GM21515 (cell line): ENCODE results near the gene B4GALT3.
"Not testable (repeated sequence)": the region's sequence is repeated elsewhere in the genome, so short reads cannot be mapped to it uniquely, and the experiment has no call there.

ENCODE experiments used
- ATAC-seq: cut with Tn5 transposase; IDR thresholded peaks from one replicate; pipeline ENCODE4 v1.9.1; 2021; ENCODE audit not compliant: unreplicated experiment

Gene B4GALT3

DNA sequence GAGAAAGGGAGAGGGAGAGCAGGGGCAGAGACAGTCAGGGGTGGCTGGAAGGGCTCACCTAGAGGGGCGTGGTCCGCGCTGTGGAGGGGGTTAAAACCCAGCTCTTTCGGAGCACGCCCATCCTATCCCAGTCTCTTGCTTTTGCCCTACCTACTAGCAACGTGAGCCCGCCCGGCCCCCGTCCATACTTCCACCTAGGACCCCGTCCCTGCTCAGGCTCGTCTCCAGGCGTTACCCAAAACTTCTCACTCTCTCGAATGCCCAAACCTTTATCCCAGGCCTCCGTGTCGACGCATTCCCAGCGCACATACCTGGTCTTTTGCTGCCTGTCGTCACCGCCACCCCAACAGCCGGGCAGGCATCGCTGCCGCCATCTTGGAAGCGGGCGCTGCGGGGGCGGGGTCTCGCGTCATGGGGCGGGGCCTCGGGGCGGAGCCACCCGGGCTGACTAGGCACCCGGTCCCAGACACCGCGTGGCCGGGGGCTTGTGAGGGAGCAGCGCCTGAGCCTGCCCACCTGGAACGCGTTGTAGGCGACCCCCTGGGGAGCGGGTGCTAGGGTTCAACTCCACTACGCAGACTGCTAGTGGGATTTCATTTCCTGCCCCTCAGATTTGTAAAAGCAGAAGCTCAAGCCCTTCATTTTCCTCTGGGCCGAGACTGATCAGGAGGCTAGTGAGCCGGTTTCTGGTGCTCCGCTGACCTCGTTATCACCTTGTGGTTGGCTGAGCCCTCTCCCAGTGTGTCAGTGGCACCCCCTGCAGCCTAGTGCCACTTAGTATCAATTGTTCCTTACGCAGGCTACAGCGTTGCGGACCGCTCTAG is at the start of gene B4GALT3:
Gene B4GALT3, minus strand, starts transcription at position 396 of the 824 bp plus-strand sequence. CDS start 1,447 bp downstream, outside the sequence.
- peak; percentile 73 for ATAC-seq

DNA sequence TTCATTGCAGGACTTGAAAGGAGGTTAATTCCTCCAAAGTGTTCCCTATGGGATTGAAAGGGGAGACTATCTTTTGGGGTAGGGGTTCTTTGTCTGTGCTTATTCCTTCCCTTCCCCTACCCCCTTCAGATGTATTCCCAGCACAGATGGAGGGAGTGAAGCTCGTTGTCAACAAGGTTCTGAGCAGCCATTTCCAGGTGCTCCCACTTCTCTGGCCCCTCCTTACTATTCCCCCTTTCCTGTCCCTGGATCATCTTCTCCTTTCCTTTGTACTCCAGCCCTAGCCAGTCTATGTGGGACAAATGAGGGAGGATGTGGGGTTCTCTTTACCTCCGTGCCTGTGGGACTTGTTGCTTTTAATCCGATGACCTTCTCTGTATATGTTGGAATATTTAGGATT is 49.5 kb upstream of the B4GALT3 start:
- ATAC-seq = no peak

DNA sequence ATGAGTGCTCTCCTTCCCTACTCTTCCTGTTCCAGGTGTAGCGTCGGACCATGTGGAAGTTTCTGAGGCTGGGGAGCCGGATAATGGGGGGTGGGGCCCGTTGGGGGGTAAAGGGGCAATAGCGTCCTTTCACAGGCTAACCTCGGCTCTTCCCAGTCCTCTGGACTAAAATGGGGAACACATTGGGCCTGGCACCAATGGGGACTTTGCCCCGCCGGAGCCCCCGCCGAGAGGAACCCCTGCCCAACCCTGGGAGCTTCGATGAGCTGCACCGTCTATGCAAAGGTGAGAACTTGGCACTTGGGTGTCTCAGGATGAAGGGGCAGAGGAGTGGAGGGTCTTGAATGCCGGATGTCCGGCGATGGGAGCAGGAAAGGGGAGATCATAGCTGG is 49.0 kb upstream of the B4GALT3 start:
- no peak for ATAC-seq

DNA sequence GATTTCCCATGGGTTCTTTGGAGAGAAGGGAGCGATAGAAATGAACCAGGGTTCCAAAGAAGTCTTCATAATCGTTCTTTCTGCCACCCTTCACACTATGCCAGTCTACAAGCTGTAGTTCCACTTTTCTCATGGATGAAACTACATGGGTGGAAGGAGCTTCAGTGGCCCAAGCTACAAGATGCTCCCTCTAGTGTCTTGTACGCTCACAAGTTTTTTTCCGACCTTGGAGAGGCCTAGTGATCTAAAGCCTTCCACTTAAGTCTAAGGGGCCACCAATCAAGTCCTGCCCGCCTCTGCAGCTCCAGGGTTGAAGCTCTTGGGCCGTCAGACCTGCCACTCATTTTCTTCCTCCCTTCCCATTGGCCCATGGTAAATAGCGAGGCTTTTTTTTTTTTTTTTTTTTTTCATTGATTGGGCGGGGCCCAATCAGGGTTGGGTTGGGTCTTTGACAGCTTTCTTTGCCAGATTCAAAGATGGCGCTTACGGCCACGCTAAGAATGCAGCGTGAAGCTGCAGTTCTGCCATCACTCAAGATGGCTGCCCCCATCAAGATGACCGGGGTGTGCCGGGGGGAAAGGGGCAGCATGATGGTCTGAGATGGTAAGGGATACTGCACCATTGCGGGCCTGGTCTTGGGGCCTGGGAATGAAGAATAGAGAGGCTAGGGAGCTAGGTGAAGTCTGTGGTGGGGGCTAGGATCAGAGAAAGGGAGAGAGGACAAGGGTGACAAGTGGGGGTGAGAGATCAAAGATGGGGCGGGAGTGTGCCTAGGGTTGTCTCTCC is 48.4 kb upstream of the B4GALT3 start, which contains the start of gene TOMM40L:
Gene TOMM40L, plus strand, starts transcription at position 527 of the 786 bp plus-strand sequence. CDS start 430 bp downstream, outside the sequence.
- peak; percentile 94 for ATAC-seq

DNA sequence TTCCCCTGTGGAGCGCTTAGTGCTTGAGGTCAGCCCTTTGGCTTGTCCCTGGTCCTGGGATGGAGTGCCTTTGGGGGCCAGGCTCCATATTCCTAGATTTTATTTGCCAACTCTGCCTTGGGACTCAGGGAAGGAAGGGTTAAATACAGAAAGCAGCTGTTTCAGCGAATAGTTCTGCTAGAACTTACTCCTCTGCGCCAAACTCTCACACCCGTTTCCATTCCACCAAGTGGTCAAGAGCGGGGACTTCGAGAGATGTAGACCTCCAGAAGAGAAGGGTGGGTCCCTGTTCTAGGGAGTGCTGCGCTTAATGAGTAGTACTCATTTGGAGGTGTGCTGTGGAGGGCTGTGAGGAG is 47.8 kb upstream of the B4GALT3 start:
- ATAC-seq = peak; percentile 1

DNA sequence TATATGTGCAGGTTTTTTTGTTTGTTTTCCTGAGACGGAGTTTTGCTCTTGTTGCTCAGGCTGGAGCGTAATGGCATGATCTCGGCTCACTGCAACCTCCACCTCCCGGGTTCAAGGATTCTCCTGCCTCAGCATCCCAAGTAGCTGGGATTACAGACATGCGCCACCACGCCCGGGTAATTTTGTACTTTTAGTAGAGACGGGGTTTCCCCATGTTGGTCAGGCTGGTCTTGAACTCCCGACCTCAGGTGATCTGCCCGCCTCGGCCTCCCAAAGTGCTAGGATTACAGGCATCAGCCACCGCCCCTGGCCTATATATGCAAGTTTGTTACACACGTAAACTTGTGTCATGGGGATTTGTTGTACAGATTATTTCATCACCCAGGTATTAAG is 47.4 kb upstream of the B4GALT3 start:
- ATAC-seq = not testable (repeated sequence)

DNA sequence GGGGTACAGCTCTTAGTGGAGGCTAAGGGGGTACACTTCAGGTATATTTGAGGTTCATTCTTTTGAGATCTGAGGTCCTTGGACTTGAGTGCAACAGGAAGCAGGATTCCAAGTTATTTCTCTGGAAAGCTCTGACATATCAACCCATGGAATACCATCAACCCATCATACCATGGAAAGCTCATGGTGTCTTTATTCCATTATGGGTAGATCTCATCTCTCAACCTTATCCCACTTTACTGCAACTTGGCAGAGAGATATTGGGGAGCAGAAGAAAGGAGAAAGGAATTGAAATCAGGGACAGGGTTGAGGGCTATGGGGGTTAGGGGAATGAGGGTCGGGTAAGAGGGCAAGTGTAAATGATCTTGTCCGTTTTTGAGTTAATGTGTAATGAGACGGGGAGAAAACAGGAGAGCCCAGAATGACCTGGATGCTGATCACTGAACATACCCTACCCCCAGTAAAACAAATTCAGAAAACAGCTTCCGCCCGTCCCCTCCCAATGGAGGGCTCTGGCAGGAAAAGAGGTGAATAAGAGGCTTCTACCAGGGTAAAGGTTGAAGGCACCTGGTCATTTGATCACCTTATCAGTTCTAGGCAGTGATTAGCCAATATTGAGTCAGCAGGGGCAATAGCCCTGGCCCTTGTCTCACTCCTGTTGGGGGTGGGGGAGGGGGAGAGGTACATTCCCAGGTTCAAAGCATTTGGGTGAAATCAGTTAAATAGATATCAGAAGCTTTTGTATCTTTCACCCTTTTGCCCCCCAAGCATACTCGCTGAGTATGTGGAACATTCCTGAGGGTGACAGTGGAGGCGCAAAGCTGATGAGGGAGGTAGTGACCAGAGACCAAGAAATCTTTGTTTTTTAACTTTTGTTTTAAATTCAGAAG is 46.7 kb upstream of the B4GALT3 start:
- ATAC-seq = no peak

DNA sequence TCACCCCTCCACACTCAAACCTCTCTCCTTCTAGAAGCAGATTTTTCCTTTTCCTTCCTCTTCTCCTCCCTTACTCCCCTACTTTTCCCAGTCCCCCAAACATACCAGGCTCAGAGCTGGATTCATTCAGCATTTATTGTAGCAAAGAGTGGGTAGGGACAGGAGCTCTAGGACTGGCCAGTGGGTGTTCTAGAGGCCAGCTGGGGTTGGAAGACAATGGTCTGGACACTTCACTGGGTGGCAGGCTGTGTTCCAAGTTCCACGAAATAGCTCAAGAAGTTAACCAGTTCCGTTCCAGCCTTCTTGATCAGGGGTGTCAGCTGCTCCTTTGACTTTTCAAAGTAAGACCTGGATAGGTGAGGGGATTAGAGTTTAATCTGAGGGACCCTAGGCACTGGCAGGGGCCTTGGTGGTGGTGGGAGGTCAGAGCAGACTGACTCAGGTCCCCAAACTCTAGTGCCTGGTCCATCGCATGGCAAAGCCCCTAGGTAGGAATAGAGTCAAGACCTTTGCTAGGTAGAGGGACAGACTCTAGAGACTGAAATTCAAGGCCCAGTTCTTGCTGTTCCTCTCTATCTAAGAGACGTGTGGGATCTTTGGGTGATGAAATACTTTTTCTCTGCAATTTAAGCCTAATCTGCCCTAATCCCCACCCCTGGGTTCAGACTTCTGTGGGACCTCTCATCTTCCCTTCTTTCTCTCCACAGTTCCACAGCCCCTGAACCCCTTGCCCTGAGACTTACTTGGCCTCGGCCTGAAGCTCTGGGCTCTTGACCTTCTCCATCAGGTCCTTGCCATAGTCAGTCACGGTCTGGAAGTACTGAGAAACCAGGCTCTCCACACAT is 45.1 kb upstream of the B4GALT3 start:
- ATAC-seq = no peak

DNA sequence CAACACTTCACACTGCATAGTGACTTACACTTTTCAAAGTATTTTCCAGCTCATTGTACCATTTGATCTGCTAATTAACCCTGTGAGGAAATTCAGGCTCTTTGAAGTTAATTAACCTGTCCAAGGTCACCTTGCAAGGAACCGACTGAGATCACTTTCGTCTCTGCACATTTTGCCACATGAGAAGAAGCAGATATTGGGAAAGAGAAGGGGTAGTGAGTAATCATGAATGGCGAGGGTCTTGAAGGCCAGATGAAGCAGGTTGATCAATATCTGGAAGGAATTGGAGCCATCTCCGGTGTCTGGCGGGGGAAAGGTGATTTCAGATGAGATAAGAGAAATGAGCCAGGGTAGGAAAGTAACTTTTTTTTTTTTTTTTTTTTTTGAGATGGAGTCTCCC is 42.7 kb upstream of the B4GALT3 start:
- ATAC-seq = no peak

DNA sequence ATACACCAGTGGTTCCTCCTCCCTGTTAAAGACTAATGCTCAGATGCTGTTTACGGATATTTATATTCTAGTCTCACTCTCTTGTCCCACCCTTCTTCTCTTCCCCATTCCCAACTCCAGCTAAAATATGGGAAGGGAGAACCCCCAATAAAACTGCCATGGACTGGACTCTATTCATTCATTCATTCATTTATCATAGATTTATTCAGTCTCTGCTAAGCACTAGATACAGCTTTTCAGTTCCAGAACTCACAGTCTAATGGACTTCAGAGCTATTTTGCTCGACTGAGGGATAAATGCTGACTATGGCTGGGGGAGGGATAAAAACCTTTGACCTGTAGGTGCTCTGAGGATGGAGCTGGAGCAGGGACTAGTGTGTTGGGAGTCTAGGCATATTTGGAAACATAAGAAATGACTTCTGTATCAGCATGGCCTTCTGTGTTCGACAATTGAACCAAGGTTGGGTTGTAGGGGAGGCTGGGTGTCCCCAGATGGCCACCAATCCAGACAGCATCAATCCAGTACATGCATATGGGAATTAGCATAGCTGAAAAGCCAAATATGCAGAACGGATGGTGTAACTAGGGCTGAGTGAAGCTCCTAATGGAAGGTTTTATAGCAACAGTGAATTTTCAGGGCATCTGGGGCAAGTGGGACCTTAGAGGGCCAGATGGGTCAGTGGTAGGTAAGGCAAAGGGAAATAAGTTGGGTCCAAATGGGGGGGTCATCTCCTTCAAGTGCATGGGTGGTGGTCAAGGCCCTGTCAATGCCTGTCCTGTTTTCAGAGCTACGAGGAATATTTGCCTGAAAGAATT is 42.0 kb upstream of the B4GALT3 start:
- ATAC-seq = no peak

DNA sequence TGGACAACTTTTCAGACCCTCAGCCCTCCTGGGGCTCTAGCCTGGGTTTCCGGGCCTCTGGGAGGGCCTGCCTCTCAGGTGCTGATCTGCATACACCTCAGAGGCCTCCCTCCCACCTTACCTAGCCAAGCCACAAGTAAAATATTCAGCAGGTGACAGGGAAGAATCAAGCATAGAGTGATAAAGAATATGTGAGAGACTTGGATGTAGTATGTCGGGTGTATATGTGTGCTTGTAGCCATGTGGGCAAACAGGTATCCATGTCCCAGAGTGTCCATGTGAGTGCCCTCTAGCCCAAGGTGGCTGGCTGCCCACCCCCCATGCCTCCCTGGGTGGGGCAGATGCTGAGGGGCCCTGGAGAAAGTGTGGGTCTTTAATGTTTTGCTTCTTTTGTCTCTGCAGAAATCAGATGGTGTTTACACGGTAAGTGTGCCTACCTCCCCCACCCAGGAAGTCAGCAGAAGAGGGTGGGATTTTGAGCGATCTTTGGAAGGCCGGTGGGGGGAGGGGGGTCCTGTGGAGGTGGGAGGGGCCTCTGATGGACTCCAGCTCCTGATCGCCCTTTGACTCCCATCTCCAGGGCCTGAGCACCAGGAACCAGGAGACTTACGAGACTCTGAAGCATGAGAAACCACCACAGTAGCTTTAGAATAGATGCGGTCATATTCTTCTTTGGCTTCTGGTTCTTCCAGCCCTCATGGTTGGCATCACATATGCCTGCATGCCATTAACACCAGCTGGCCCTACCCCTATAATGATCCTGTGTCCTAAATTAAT is 41.2 kb upstream of the B4GALT3 start:
- ATAC-seq = no peak

DNA sequence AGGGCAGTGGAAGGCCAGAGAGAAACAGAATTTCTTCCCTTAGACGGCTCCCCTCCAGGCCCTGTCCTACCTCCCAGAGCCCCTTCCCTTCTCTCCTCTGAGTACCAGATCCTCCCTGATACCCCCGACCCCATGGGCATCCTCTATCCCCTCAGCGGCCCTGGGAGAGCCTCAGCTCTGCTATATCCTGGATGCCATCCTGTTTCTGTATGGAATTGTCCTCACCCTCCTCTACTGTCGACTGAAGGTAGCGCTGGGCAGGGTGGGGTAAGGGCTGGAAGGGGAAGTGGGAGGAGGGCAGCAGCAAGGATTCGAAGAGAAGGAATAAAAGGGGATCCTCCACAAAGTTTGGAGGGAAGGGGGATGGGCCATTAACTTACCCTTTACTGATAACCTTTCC is 40.5 kb upstream of the B4GALT3 start:
- ATAC-seq = no peak

DNA sequence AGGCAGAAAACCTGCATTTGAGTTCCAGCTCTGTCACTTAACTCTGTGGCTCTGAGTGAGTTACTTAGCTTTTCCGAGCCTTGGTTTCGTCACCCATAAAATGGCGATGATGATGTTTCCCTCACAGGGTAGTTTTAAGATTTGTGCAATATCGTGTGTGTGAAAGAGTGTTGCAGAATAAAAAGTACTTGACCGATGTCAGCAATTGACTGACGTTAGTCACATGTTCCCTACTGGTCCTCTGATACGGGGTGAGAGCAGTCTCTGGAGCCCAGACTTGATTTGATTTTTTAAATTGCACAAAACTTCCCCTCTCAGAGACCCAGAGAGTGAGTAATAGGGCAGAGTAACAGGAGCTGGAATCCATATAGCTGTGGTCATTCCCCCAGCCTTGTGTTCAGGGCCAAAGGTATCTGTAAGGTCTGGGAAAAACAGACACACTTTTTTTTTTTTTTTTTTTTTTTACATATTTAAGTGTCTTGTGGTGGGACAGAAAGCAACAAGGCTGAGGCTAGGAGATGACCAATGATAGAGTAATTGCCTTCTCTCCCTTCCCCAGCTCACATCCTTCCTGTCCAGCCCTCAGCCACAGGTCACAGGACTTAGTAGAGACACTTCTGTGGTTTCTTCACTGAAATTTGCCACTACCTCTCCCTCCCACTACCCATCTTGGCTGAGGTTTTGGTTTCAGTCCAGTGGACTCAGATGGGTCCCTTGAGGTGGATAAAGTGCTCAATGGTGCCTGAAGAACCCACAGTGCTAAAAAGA is 39.8 kb upstream of the B4GALT3 start:
- peak; percentile 69 for ATAC-seq

DNA sequence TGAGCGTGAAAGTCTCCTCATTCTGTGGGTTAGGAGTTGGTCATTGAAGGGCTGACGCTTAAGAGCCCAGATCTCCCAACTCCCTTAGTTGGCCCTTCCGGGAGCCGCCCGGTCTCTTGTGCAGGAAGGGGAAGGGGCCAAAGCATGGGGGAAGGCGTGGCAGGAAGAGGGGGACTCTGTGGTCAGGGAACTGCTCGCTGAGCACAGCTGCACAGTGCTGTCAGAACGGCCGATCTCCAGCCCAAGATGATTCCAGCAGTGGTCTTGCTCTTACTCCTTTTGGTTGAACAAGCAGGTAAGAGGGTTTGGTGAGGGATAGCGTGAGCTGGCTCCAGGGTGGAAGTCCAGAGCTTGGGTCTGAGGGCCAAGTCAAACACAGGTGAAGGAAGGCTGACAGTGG is 37.8 kb upstream of the B4GALT3 start, which contains the start of gene FCER1G:
Gene FCER1G, plus strand, starts transcription at position 220 of the 400 bp plus-strand sequence. Its CDS starts 27 bp downstream, at position 247.
- no peak for ATAC-seq

DNA sequence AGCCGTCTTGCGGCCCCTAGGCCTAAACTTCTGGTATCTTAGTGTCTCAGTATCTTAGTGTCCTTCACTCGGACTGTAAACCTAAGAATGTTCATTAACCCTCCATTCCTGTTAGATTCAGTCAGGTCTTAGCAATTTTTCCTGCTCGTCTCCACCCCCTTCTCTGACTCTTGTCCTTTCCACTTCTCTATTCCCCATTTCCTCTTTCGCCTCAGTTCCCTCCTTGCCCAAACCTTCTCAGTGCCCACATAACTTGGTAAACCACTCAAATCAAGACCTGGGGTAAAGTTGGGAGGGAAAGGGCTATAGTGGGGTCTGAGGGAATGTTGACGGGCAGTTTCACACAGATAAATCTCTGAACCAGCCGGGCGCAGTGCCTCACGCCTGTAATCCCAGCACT is 37.1 kb upstream of the B4GALT3 start:
- no peak for ATAC-seq

DNA sequence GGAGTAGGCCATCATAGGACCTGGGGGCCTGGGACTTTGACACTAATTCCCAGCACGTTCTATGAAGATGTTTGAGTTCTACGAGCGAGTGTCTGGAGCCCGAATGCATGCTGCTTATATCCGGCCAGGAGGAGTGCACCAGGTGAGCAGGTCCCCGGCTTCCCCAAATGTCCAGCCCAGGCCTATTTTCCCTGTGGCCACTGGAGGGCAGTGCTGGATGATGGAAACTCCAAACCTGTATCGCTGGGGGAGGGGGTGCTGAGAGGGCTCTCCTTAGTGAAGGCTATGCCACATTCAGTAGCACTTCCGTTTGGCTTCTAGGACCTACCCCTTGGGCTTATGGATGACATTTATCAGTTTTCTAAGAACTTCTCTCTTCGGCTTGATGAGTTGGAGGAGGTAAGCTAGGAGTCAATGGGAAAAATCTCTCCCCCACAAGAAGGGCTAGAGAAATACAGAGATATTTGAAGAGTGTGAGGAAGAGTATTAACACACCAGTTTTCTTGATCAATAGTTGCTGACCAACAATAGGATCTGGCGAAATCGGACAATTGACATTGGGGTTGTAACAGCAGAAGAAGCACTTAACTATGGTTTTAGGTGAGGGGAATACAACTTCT is 32.6 kb upstream of the B4GALT3 start:
- ATAC-seq = no peak

DNA sequence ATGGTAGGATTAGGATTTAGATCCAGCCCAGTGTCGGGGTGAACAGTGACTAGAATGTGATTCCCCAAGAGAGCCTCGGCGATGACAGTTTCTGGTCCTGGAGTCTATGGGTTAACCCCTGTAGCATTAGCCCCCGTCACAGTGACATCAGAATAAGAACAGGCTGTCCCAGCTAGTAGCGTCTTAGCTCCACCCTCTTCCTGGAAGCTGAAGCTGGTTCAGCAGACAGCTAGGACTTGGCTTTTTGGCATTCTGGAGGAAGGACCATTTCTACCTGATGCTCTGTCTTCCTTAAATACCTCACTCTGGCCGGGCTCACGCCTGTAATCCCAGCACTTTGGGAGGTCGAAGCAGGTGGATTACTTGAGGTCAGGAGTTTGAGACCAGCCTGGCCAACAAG is 29.9 kb upstream of the B4GALT3 start:
- ATAC-seq = no peak
